ENCODE results near the gene SH3GL3. TPM values are rescaled to one million over a fixed set of nuclear protein-coding genes. Genes with fewer than 3 reads are reported as not detected.

Gene SH3GL3, protein sequence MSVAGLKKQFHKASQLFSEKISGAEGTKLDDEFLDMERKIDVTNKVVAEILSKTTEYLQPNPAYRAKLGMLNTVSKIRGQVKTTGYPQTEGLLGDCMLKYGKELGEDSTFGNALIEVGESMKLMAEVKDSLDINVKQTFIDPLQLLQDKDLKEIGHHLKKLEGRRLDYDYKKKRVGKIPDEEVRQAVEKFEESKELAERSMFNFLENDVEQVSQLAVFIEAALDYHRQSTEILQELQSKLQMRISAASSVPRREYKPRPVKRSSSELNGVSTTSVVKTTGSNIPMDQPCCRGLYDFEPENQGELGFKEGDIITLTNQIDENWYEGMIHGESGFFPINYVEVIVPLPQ
- total RNA-seq (2022; extraction: Qiagen RNA extraction; ENCODE audit: low read depth), result 0.15 to 0.64 TPM (median 0.59 TPM) in 5 replicates

DNA sequence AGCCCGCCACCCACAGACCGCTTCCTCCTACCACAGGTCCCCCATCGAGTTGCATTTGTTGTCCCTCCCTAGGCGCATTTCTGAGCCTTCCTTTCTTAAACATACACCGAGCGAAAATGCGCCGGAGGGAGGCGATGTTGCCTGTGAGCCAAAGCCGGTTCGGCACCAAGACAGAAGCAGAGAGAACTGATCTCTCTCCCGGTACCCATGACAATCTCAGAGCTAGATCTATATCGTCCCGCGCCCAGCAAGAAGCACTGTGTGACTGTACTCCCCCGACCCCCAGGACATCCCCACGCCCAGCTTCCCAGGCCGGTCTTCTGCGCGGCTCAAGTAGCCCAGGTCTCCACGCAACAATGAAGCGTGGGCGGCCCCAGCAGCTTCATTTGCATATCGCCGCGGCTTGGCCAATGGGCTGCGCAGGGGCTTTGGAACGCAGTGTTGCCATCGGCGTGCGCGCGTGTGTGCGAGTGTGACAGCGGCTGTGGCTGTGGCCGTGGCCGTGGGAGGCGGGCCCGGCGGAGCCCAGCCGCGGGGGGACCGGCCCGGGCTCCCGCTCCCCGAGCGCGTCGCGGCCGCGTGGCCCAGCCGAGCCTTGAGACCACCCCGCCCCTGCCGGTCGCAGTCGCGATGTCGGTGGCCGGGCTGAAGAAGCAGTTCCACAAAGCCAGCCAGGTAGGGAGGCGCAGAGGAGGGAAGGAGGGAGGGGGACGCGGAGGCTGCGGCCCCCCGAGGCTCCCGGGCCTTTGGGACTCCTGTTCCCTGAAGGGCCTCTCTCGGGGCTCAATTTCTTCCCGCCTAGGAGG lies at the start of gene SH3GL3:
SH3GL3 (plus strand) TSS at position 438 of the 806 bp plus-strand sequence; CDS start at position 631, 193 bp downstream.

DNA sequence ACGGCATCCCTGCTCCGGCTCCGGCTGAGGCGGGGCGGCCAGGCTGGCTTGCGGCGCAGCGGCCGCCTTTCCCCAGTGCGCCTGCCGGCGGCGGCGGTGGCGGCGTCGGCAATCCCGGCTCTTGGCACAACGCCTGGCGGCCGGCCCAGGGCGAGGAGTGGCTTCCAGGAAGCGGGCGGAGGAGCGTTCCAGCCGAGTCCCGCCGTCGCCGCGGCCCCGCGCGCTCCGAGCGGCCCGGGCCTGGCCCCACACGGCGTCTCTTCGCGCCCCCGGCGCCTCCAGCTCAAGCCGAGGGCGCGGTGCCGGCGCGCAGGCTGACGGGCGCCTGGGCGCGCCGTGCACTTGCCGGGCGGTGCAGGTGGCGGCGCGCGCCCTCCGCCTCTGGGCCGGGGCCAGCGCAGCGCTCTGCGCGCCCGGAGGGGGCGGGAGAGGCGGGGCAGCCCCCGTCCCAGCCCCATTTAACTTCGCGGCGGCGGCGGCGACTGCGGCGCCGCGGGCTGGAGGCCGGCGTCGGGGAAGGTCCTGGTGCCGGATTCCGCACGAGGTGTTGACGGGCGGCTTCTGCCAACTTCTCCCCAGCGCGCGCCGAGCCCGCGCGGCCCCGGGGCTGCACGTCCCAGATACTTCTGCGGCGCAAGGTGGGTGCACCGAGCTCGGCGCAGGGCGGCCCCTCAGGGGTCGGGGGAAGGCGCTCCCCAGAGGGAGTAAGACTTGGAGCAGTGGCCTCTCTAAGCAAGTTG lies 206.7 kb downstream of the SH3GL3 start, which contains the start of gene ADAMTSL3:
ADAMTSL3 (plus strand) TSS at position 485 of the 740 bp plus-strand sequence. CDS start 1,639 bp downstream, outside the sequence.

Other genes with a start within 250 kb of the SH3GL3 start
- 38.1 to 64.9 TPM (median 52.9 TPM) in 5 replicates for gene HDGFL3, start 239.5 kb upstream of the SH3GL3 start, total RNA-seq (2022; extraction: Qiagen RNA extraction; ENCODE audit: low read depth)
- 0.78 to 1.2 TPM (median 0.98 TPM) in 5 replicates for gene BNC1, start 162.7 kb upstream of the SH3GL3 start, total RNA-seq (2022; extraction: Qiagen RNA extraction; ENCODE audit: low read depth)
- gene ADAMTSL3, start 206.8 kb downstream of the SH3GL3 start, total RNA-seq (2022; extraction: Qiagen RNA extraction; ENCODE audit: low read depth), result 0.19 to 0.58 TPM (median 0.29 TPM) in 5 replicates